ENCODE data around the gene DHRS12.

- TF ChIP-seq POLR2A (IDR thresholded peaks at IDR 0.05) = no peak
- no peak for TF ChIP-seq CTCF (IDR thresholded peaks at IDR 0.05)
These were observed 14.3 kb upstream of the DHRS12 start for GRCh38 chr13:51818276-51818675.

Data from lower leg skin (tissue), 3 donors.